HFF-Myc (cell line): ENCODE measurements around the gene HTR1D.

Experiments used
- DNase-seq: peaks from one replicate; pipeline ENCODE4 v3.0.0-alpha.2; 2011; ENCODE audit warnings: low read depth; ENCODE audit errors: extremely low read depth
- H3K4me3 ChIP-seq: replicated peaks from 2 replicates; pipeline ENCODE4 v1.5.1; 2011; ENCODE audit warnings: low read depth, mild to moderate bottlenecking, control low read depth, low read length
- TF ChIP-seq, protein P1 (sequence below): IDR thresholded peaks from 2 replicates; pipeline ENCODE4 v1.5.1; 2012; ENCODE audit warnings: mild to moderate bottlenecking, low read depth, low read length, control low read depth; ENCODE audit errors: missing control alignments

HTR1D gene

DNA sequence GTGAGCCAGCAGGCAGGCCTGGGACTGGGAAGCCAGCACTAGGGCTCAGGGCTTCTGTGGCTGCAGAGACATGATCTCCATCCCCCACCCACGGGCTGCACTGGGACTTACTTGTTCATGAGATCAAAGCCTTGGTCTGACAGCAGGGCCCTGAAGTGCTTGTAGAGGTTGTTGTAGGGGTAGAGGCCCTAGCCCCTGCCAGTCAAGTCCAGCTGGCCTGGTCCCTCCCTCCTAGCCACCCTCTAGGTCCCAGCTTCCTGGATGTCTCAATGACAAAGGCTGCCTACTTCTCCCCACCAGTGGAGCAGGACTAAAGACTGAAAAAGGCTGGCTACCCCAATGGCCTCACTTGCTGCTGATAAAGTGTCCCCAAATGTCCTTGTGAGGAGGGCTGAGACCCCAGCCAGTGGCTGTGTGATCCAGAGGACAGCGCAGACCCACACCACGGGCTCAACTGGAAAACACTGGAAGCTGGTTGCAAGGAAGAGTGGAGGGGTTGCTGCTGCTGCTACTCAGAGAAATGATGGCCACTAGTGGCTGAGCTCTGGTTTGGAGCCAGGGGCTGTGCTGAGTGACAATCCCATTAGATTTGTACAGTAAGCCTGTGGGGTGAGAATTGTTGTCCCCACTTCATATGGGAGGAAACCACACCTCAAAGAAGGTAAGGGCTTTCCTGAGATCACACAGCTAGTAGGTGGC lies 1.4 kb downstream of the HTR1D start:
- TF ChIP-seq, protein P1, sequence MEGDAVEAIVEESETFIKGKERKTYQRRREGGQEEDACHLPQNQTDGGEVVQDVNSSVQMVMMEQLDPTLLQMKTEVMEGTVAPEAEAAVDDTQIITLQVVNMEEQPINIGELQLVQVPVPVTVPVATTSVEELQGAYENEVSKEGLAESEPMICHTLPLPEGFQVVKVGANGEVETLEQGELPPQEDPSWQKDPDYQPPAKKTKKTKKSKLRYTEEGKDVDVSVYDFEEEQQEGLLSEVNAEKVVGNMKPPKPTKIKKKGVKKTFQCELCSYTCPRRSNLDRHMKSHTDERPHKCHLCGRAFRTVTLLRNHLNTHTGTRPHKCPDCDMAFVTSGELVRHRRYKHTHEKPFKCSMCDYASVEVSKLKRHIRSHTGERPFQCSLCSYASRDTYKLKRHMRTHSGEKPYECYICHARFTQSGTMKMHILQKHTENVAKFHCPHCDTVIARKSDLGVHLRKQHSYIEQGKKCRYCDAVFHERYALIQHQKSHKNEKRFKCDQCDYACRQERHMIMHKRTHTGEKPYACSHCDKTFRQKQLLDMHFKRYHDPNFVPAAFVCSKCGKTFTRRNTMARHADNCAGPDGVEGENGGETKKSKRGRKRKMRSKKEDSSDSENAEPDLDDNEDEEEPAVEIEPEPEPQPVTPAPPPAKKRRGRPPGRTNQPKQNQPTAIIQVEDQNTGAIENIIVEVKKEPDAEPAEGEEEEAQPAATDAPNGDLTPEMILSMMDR, result no peak
- H3K4me3 ChIP-seq, result no peak overlapping the region
- DNase-seq, result no peak

DNA sequence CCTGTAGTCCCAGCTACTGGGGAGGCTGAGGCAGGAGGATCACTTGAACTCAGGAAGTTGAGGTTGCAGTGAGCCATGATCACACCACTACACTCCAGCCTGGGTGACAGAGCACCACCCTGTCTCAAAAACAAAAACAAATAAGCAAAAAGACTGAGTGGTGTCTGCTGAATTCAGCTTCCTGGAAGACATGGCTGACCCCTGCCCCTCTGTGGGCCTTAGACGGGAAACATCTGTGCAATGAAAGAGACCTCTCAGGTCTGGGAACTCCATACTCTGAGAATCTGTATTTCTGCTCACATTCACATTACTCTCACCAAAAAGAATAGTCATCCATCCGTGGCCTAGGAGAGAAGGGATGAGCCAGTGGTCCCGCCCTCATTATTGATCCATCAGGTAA lies 2.0 kb downstream of the HTR1D start:
- no peak overlapping the region for H3K4me3 ChIP-seq
- TF ChIP-seq, protein P1, result no peak
- no peak for DNase-seq

DNA sequence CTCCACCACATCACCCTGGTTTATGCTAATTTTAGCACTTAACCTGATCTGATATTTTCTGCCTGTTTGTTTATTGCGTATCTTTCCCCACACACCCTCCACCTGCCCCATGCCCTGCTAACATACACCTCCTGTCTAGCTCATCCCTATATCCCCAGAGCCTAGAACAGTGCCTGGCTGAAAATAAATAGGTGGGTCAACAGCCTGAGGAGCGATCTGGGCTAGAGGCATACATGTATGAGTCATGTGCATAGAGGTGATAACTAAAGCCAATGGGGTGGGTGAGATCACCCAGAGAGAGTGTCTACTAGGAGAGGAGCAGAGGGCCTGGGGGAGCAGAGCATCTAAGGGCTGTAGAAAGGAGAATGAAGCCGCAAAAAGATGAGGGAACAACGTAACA lies 2.7 kb downstream of the HTR1D start:
- TF ChIP-seq, protein P1, result no peak
- DNase-seq, result no peak

DNA sequence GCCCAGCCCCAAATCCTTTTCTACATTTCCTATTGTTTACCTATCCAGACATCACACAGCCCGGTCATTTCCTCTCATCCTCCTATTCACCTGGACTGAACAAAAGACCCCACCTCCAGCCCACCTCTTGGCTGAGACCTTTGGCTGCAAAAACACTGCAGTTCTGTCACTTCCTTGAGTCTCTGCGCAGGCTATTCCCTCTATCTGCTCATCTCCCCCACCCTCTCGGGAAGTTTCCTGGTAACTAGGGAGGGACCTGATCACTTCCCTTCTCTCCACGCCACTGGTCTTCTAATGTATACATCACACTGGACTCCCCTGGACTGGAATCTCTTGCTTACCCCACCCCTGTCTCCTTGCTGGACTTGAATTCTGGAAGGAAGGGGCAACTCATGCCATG lies 5.3 kb downstream of the HTR1D start:
- TF ChIP-seq, protein P1, result no peak

More for the DNA sequence above, 2.7 kb downstream of the HTR1D start:
- H3K4me3 ChIP-seq, result no peak overlapping the region

DNA sequence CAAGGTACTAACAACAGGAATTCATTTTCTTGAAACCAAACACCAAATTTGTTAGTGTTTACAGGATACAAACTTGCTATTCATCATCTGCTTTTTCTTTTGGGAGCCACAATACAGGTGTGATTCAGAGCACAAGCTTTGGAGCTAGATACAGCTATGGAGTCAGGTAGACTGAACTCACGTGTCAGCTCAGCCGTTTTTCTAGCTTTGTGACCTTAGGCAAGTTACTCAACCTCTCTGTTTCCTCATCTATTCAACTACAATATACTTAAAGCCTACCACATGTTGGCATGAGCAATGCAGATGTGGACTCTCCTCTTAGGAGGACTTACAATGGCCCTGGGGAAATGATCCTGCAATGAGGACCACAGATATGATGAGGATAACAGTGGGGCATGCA lies 6.3 kb downstream of the HTR1D start:
- H3K4me3 ChIP-seq, result no peak overlapping the region
- no peak for DNase-seq
- TF ChIP-seq, protein P1, result no peak

More for the DNA sequence above, 5.3 kb downstream of the HTR1D start:
- H3K4me3 ChIP-seq, result no peak overlapping the region
- DNase-seq, result no peak

DNA sequence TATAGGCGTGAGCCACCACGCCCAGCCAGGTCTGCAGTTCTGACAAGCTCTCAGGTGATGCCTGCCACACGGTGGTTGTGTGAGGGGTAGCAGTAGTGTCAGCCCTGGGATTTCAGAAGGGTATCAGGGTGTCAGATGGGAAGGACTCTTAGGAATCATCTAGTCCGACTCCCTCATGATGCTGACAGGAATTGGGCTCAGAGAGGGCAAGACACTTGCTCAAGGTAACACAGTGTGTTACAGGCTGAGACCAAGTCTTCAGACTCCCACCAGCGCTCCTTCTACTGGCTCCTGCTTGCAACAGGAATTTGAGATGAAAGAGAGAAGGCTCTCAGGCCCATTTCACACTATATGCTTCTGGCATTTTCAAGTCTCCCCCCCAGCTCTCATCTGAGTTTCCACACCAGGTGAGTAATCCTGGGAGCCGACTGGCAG lies 6.9 kb downstream of the HTR1D start:
- DNase-seq, result no peak

More for the DNA sequence above, 6.9 kb downstream of the HTR1D start:
- TF ChIP-seq, protein P1, result peak; percentile 4
- no peak overlapping the region for H3K4me3 ChIP-seq
